Measurements from ENCODE around the gene SUSD2.
"Not testable (repeated sequence)": the region's sequence is repeated elsewhere in the genome, so short reads cannot be mapped to it uniquely, and the experiment has no call there.

DNA sequence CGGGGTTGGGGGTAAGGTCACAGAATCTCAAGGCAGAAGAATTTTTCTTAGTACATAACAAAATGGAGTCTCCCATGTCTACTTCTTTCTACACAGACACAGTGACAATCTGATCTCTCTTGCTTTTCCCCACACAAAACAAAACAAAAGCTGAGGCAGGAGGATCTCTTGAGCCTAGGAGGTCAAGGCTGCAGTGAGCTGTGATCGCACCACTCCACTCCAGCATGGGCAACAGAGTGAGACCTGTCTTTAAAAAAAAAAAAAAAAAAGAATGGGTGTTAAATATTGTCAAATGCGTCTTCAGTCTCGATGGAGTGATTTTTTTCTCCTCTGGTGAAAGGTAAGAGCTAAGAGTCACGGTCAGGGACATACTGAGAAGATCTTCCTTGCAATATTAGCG, 30.4 kb downstream of the SUSD2 start:
- TF ChIP-seq L3MBTL2 (conservative IDR thresholded peaks at IDR 0.05); LEF1 (IDR thresholded peaks at IDR 0.05; ENCODE audit: borderline replicate concordance); SP1 (IDR thresholded peaks at IDR 0.05); ZNF384 (IDR thresholded peaks at IDR 0.05): not testable (repeated sequence)
